Measurements from ENCODE around the gene MN1.

MN1 gene

GRCh38 chr22:27755521-27756211 lies 45.9 kb downstream of the MN1 start:
- TF ChIP-seq SPI1 (IDR thresholded peaks at IDR 0.05; ENCODE audit: borderline replicate concordance, low read depth), result no peak
- no peak for TF ChIP-seq POLR2AphosphoS5 (IDR thresholded peaks at IDR 0.05; ENCODE audit: low read depth)
- no peak for TF ChIP-seq GABPA (IDR thresholded peaks at IDR 0.05; ENCODE audit: low read depth)
- TF ChIP-seq, protein P1, sequence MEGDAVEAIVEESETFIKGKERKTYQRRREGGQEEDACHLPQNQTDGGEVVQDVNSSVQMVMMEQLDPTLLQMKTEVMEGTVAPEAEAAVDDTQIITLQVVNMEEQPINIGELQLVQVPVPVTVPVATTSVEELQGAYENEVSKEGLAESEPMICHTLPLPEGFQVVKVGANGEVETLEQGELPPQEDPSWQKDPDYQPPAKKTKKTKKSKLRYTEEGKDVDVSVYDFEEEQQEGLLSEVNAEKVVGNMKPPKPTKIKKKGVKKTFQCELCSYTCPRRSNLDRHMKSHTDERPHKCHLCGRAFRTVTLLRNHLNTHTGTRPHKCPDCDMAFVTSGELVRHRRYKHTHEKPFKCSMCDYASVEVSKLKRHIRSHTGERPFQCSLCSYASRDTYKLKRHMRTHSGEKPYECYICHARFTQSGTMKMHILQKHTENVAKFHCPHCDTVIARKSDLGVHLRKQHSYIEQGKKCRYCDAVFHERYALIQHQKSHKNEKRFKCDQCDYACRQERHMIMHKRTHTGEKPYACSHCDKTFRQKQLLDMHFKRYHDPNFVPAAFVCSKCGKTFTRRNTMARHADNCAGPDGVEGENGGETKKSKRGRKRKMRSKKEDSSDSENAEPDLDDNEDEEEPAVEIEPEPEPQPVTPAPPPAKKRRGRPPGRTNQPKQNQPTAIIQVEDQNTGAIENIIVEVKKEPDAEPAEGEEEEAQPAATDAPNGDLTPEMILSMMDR (IDR thresholded peaks at IDR 0.05; ENCODE audit: insufficient read depth, low read length), result no peak
- no peak for TF ChIP-seq REST (IDR thresholded peaks at IDR 0.05; ENCODE audit: insufficient replicate concordance, low read depth)
- DNase-seq (ENCODE audit: low read depth in 1 of 2, low spot score in 1 of 2), result no peak
- Histone ChIP-seq H3K27ac (replicated peaks) (no peak overlapping the region), H3K4me3 (replicated peaks; ENCODE audit: insufficient read depth, low read length) (no peak overlapping the region), H3K27me3 (ENCODE audit: insufficient read depth, poor library complexity, severe bottlenecking) (no peaks in the 10 kb centered on the region)

GRCh38 chr22:27754888-27755480 lies 46.6 kb downstream of the MN1 start:
- Histone ChIP-seq H3K4me3 (replicated peaks; ENCODE audit: insufficient read depth, low read length) (no peak overlapping the region), H3K27me3 (ENCODE audit: insufficient read depth, poor library complexity, severe bottlenecking) (no peaks in the 10 kb centered on the region), H3K27ac (replicated peaks) (no peak overlapping the region)
- DNase-seq (ENCODE audit: low read depth in 1 of 2, low spot score in 1 of 2), result no peak
- TF ChIP-seq SPI1 (IDR thresholded peaks at IDR 0.05; ENCODE audit: borderline replicate concordance, low read depth), result no peak
- TF ChIP-seq, protein P1 (IDR thresholded peaks at IDR 0.05; ENCODE audit: insufficient read depth, low read length), result no peak
- no peak for TF ChIP-seq GABPA (IDR thresholded peaks at IDR 0.05; ENCODE audit: low read depth)
- no peak for TF ChIP-seq REST (IDR thresholded peaks at IDR 0.05; ENCODE audit: insufficient replicate concordance, low read depth)
- no peak for TF ChIP-seq POLR2AphosphoS5 (IDR thresholded peaks at IDR 0.05; ENCODE audit: low read depth)

DNA sequence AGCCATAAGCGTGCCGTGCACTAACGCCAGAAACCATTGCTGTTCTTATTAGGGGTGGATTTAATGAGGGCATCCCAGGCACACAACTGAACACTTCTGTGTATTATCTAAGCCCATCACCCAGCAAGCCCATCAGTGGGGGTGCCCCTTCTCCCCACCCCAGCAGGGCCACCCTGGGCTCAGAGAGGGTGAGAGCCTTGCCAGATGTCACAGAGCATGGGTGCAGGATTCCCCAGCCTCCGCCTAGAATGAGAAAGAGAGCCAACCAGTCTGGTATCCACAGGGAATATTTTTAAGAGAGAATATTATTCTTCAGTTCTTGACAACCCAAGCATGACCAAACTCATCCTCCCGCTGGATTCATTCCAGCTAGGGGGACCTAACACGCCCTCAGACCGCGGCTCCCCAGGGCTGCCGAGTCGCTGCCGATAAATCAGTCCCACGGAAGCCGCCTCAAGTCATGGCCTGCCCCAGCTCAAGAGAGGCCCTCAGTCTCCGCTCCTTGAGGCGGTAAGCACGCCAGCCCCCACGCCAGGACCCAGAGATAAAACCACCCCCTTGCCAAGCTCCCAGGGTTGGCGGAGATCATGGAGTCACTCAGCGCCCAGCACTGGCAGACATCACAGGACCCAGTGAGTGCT lies 47.2 kb downstream of the MN1 start:
- Histone ChIP-seq H3K27me3 (ENCODE audit: insufficient read depth, poor library complexity, severe bottlenecking) (no peaks in the 10 kb centered on the region), H3K4me3 (replicated peaks; ENCODE audit: insufficient read depth, low read length) (no peak overlapping the region), H3K27ac (replicated peaks) (no peak overlapping the region)
- DNase-seq (ENCODE audit: low read depth in 1 of 2, low spot score in 1 of 2), result no peak
- TF ChIP-seq, protein P1 (IDR thresholded peaks at IDR 0.05; ENCODE audit: insufficient read depth, low read length), result no peak
- TF ChIP-seq REST (IDR thresholded peaks at IDR 0.05; ENCODE audit: insufficient replicate concordance, low read depth) (no peak), GABPA (IDR thresholded peaks at IDR 0.05; ENCODE audit: low read depth) (no peak)
